GM06990 (cell line): ENCODE results near the gene STX1B.

Source experiments
- DNase-seq: peaks from one replicate; pipeline ENCODE4 v3.0.0-alpha.2; 2011; ENCODE audit not compliant: insufficient read length; ENCODE audit errors: extremely low read depth
- H3K27me3 ChIP-seq: replicated peaks from 2 replicates; pipeline ENCODE4 v1.6.0; 2011; ENCODE audit warnings: low read length; ENCODE audit not compliant: control insufficient read depth, insufficient read depth
- H3K36me3 ChIP-seq: 2 replicates; pipeline ENCODE4 v1.5.1; 2011; ENCODE audit warnings: low read length; ENCODE audit not compliant: control insufficient read depth, insufficient read depth
- H3K4me3 ChIP-seq: replicated peaks from 2 replicates; pipeline ENCODE4 v1.5.1; 2011; ENCODE audit warnings: low read depth, mild to moderate bottlenecking, control low read depth, low read length
- TF ChIP-seq, protein P1 (sequence below): IDR thresholded peaks from 2 replicates; pipeline ENCODE4 v1.5.1; 2011; ENCODE audit warnings: low read length, control low read depth, mild to moderate bottlenecking, inconsistent platforms; ENCODE audit not compliant: insufficient read depth, poor library complexity, severe bottlenecking

Gene STX1B

GRCh38 chr16:31002250-31002700 lies 8.2 kb downstream of the STX1B start:
- Histone ChIP-seq H3K27me3 (no peaks in the 10 kb centered on the region; the same call in 1 of the 2 replicates), H3K36me3 (no peaks in the 10 kb centered on the region), H3K4me3 (no peak overlapping the region)
- no peak for DNase-seq
- TF ChIP-seq, protein P1, sequence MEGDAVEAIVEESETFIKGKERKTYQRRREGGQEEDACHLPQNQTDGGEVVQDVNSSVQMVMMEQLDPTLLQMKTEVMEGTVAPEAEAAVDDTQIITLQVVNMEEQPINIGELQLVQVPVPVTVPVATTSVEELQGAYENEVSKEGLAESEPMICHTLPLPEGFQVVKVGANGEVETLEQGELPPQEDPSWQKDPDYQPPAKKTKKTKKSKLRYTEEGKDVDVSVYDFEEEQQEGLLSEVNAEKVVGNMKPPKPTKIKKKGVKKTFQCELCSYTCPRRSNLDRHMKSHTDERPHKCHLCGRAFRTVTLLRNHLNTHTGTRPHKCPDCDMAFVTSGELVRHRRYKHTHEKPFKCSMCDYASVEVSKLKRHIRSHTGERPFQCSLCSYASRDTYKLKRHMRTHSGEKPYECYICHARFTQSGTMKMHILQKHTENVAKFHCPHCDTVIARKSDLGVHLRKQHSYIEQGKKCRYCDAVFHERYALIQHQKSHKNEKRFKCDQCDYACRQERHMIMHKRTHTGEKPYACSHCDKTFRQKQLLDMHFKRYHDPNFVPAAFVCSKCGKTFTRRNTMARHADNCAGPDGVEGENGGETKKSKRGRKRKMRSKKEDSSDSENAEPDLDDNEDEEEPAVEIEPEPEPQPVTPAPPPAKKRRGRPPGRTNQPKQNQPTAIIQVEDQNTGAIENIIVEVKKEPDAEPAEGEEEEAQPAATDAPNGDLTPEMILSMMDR = no peak

DNA sequence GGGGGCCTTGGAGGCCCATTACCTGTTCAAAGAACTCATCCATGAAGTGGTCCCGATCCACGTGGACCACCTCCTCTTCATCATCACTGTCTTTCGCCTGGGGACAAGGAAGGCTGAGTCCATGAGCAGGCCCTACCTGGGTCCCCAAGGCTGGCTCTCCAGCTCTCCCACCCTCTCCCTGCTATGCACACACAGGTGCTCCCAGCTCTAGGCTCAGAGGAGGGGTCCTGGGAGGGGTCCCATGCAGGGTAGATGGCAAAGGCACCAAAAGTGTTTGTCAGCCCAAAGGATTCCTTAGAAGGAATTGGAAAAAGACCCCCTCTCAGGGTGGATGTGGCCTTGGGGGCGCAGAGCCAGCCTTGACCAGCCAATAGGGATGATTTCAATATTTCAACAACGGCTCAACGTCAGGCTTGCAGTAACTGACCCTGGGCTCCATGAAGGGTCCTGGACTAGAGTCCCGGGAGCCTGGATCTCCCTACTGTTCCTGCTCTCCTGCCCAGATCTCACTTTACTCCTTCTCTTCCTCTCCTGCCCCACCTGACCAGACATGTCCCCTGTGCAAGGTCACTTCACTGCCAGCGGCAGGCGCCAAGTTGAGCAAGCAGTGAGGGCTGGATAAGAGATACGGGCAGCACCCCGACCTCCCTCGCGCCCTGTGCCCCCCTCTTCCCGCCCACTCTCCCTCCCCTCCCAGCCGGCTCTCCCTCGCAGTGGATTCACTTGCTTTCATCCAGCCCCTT lies 8.8 kb downstream of the STX1B start:
- TF ChIP-seq, protein P1 = no peak

GRCh38 chr16:31000671-31001382 lies 9.6 kb downstream of the STX1B start:
- TF ChIP-seq, protein P1 = no peak
- DNase-seq = no peak
- Histone ChIP-seq H3K4me3 (no peak overlapping the region), H3K27me3 (no peaks in the 10 kb centered on the region; the same call in 1 of the 2 replicates), H3K36me3 (no peaks in the 10 kb centered on the region)

More for the DNA sequence above, 8.8 kb downstream of the STX1B start:
- Histone ChIP-seq H3K36me3 (no peaks in the 10 kb centered on the region), H3K4me3 (no peak overlapping the region), H3K27me3 (no peaks in the 10 kb centered on the region; the same call in 1 of the 2 replicates)
- DNase-seq = no peak

- H3K4me3 ChIP-seq = no peak overlapping the region
- DNase-seq = no peak
- H3K36me3 ChIP-seq = no peaks in the 10 kb centered on the region
- no peaks in the 10 kb centered on the region; the same call in 1 of the 2 replicates for H3K27me3 ChIP-seq
- TF ChIP-seq, protein P1 = no peak
Observed at GRCh38 chr16:30998852-30999761, 11.3 kb downstream of the STX1B start.
